Suppressor macrophage treated with lipopolysaccharide for 1 hour (primary cell): ENCODE results near the gene NIPAL4.
A peak's percentile ranks its signal among the peaks of the same experiment; 100 is the strongest.
"Not testable (repeated sequence)": the region's sequence is repeated elsewhere in the genome, so short reads cannot be mapped to it uniquely, and the experiment has no call there.

Experiments used
- DNase-seq, 3 donors: peaks; one replicate each; pipeline ENCODE4 v3.0.0-alpha.2; 2020 to 2022

The NIPAL4 gene

DNA sequence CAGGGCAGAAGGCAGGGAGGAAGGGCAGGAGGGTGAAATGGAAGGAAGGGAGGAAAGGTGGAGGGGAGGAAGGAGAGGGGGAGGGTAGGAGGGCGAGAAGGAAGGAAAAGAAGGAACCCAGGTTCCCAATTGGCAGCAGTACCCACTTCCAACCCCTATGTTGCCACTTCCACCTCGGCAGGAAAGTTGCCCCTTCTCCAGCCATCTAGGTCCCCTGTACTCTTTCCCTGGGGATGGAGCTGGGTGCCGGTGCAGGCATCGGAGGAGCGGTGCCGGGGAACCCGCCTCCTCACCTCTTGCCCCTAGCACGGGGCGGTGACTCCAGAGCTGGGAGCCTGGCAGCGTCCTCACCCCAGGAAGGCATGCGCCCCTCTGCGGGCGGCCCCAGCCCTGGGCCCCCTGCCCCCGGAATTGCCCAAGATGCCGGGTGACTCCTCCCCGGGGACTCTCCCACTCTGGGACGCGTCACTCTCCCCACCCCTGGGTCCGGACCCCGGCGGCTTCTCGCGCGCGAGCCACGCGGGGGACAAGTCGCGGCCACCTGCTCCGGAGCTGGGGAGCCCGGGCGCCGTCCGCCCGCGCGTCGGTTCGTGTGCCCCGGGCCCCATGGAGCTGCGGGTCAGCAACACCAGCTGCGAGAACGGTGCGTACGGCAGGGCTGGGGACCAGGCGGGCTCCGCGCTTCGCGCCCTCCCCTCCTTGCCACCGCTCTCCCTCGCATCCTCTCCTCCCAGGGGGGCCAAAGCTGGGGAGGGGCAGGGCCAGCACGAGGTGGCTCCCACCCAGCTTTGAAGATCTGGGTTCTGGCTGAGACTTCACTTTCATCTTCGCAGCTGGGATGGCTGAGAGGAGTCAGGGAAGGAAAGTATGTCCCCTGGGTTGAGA is at the start of gene NIPAL4:
Gene NIPAL4 (plus strand): TSS at position 499 of the 885 bp plus-strand sequence. CDS start 108 bp downstream, at position 607.
- peak; percentile 59 to 78 (median 68) for DNase-seq

DNA sequence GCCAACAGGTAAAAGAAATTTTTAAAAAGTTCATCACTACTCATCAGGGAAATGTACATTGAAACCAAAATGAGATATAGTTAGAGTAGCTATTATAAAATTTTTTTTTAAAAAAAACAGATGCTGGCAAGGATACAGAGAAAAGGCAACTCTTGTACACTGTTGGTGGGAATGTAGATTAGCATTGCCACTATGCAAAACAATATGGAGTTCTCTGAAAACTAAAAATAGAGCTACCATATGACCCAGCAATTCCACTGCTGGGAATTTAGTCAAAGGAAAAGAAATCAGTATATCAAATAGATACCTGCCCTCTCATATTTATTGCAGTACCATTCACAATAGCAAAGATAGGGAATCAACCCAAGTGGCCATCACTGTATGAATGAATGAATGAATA is 44.2 kb upstream of the NIPAL4 start:
- no peak for DNase-seq

DNA sequence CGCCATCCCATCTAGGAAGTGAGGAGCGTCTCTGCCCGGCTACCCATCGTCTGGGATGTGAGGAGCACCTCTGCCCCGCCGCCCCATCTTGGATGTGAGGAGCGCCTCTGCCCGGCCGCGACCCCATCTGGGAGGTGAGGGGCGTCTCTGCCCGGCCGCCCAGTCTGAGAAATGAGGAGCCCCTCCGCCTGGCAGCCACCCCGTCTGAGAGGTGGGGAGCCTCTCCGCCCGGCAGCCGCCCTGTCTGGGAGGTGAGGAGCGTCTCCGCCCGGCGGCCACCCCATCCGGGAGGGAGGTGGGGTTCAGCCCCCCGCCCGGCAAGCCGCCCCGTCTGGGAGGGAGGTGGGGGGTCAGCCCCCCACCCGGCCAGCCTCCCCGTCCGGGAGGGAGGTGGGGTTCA is 40.5 kb upstream of the NIPAL4 start:
- not testable (repeated sequence) for DNase-seq

DNA sequence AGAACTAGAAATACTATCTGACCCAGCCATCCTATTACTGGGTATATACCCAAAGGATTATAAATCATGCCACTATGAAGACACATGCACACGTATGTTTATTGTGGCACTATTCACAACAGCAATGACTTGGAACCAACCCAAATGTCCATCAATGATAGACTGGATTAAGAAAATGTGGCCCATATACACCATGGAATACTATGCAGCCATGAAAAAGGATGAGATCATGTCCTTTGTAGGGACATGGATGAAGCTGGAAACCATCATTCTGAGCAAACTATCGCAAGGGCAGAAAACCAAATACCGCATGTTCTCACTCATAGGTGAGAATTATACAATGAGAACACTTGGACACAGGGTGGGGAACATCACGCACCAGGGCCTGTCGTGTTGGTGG is 30.1 kb upstream of the NIPAL4 start:
- not testable (repeated sequence) for DNase-seq

DNA sequence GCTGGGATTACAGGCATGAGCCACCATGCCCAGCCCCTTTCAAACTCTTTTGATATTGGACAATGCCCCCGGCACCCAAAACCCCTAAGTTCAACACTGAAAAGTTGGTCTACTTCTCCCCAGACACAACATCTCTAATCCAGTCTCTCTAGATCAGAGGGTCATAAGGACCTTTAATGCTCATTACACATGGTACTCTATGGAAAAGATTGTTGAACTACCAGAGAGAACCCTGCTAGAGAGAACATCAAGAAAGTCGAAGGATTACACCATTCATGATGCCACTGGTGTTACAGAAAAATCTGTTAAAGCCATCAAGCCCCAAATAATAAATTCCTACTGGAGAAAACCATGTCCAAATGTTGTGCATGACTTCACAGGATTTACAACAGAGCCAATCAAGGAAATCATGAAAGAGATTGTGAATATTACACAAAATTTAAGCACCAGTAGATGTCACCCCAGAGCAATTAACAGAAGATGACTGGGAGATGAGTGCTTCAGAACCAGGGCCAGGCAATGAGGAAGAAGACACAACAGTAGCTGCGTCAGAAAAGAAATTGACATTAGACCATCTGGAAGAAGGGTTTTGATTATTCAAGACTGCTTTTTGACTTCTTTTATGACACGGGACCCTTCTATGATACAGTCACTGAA is 28.3 kb upstream of the NIPAL4 start:
- peak; percentile 79 to 87 (median 83) for DNase-seq

DNA sequence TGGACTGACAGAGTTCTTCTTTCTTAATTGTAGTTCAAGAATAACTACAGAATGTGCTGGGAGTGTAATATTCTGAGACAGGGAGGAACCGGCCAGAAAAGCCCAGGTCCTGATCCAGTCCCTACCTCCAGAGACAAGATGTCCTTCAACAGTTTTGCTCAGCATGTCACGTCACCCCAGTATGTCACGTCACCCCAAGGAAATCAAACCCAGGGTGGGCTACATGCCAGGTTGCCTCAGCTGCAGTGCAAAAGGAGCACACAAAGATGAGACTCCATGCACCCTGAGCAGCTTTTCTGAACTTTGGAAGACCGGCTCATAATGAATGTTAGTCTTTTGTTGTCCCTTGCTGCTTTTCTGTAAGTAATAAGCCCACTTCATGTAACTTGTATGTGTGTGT is 25.9 kb upstream of the NIPAL4 start:
- DNase-seq = no peak

DNA sequence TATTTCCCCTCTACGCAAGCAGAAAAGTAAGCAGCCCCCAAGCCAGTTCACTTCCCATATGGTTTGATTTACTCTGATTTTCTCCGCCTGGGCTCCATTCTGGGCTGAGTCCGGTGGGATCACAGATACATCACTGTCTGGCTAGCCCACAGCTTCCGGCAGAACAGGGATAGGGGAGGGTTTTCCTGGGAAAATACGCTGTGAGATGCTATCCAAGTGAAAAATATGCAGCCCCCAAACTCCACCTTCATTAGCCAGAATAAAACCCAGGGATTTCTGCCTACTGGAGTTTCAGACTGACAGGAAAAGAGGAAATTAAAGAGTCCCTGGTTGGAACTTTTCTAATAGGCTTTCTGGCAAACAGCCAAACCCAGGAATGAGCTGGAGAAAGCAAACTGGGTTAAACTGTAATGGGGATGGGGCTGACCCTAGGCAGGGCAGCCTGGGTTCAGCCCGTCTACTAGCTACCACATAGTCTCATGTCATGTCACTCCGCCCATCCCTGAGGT is 16.9 kb upstream of the NIPAL4 start:
- DNase-seq = no peak

DNA sequence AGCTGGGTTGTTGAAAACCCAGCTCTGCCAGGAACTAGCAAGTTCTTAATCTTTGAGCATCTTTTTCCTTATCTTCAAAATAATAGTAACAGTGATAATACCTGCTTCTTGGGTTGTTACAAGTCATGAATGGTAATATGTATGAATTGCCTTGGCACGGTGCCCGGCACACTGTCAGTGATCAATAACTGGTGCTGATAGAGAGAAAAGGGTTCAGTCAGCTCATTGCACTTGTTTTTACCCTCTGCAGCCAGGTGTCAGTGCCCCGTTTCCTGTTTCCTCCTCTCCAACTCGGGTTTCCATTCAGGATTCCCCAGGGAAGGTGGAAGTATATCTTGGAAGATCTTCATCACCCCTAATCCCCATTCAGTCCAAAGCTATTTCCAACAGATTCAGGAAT is 15.8 kb upstream of the NIPAL4 start:
- DNase-seq = no peak

DNA sequence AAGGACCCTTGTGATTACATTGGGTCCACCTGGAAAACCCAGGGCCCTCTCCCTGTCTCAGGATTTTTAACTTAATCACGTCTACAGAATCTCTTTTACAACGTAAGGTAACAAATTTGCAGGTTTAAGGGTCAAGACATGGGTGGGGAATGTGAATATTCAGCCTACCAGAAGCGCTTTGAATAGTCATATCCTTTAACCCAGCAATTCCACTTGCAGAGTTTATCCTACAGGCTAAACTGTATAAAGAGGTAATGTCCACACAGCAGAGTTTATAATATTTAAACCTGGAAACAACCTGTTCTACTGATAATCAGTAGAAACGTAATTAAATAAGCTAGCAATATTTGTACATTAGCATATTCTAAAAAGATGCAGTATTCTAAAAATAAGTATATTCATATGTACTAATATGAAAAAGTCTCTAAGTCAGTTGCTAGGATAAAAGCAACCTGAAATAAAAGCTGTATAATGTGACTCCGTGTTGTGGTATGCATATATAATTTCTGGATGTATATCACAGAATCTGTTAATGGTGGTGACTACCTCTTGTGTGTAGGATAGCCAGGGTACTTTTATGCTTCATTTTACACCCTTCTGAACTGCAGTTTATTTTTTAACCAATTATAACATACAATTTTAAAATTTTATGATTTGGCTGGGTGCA is 14.1 kb upstream of the NIPAL4 start:
- no peak for DNase-seq

DNA sequence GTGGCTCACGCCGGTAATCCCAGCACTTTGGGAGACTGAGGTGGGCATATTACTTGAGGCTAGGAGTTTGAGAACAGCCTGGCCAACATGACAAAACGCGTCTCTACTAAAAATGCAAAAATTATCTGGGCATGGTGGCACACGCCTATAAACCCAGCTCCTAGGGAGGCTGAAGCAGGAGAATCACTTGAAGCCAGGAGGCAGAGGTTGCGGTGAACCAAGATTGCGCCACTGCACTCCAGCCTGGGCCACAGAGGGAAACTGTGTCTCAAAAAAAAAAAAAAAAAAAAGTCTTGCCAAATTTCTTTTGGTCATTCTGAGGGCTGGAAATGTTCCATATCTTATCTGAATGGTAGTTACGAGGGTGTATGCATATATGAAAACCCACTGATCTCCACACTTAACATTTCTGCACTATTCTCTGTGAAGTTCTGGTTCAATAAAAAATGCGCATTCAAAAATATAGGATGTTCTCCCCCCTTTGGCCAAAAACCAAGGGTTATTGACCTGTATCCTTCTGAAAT is 13.5 kb upstream of the NIPAL4 start:
- DNase-seq = no peak

DNA sequence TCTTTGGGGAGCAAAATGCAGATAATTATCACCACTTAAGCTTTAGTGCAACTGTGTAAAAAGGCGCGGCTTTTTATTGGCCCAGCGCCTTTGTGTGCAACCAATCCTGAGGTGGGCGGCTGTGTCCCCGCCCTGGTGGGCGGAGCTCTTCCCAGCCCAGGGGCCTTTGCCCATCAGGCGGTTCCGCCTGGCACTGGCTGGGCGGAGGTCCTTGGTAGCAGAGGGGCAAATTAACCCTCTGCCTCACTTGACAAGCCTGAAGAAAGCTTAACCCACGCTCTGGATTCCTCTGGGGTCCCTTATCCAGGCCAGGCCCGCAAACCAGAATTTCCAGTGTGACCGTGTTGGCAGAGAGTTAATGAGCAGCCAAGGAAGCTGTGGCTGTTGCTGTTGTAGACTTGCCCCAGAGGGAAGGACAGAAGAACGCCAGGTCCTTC is 12.8 kb upstream of the NIPAL4 start:
- DNase-seq = no peak

DNA sequence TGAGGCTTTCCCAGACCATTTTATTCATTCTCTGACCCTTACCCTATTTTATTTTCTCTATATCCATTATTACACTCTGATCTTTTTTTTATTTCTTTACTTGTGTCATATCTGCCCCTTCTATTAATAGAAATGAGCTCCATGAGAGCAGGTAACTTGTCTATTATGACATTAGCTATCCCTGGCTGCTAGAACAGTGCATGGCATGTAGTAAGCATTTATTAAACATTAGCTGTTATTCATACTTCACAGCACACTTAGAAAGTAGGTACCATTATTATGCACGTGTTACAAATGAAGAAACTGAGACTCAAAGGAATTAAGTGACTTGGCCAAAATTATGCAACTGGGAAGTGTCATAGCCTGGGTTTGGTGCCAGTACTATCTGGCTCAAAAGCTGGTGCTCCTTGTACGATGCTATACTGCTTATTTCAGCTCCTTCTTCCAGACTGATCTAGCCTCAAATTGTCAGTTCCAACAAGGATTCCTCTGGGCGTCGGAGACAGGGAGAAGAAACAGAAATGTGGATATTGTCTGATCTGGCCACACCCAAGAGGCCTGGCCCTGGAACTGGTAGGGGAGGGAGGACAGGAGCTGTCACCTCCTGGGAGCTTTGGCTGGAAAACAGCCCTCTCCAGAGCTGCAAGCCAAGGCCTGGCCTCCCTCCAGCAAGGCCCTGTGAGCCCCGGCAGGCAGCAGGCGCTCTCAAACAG is 10.8 kb upstream of the NIPAL4 start:
- DNase-seq = no peak

DNA sequence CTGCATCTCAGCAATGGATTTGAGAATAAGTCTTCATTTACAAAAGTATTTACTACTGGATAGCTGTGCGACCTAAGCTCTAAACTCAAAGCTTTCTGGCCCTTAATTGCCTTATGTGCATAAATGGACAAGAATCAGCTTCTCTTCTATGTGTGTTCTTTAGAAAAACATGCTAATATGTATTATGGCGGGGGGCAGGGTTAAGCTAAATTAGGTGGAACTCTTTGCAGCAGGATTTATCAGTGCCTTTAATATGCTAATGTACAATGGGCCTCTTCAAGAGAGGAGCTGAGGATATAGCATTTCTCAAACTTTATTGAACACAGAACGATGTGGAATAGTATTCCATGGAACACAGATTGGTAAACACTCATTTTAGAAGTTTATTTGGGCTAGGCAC is 10.0 kb upstream of the NIPAL4 start:
- DNase-seq = no peak

DNA sequence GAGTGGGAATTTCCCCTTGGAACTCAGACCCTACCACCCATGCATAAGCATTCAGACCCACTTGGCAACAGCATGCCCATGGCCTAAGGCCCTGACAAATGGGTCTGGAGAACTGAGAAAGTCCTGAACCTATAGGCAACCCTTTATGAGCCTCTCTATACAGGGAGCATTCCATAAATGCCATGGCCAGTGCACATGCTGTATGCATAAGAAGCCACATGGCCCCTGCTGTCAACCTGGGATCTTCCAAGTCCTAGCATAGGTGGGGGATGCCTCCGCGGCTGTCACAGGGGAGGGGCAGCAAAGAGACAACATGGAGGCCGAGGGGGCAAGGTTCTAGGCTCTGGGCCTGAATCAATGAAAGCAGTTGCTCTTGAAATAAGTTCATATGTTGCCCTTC is 8.2 kb upstream of the NIPAL4 start:
- no peak for DNase-seq

DNA sequence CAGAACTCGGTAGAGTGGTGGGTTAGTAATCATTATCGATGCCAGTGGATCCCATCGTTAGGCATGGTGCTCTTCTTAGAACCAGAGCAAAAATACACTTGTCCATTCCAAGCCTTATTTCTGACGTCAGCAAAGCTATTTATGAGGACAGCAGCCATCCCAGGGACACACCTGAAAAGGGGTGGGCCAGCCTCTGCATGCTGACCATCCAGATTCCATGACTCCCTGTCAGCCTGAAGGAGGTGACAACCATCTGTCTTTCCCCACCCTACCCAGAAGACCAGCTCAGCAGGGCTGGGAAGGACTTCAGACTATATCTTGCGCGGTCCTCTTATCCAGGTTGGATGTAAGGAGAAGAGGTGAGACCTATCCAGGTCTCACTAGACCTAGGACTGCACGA is 5.7 kb upstream of the NIPAL4 start:
- DNase-seq = no peak

DNA sequence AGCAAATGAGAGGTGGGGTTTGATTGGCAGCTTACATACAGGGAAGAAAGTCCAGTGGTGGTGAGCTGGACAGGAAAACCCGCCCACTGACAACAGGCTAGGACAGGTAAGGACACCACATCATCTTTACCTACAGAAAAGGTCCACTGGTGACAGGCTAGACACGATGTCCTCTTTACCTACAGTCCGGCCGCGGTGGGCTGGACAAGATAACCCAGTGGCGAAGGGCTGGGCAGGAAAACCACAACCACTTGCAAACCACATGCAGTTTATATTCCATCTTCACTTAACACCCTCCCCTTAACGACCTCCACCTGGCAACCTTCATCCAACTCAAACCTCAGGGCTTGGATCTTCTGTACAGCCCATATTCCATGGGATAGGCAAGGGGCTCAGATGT is 5.0 kb upstream of the NIPAL4 start:
- no peak for DNase-seq

DNA sequence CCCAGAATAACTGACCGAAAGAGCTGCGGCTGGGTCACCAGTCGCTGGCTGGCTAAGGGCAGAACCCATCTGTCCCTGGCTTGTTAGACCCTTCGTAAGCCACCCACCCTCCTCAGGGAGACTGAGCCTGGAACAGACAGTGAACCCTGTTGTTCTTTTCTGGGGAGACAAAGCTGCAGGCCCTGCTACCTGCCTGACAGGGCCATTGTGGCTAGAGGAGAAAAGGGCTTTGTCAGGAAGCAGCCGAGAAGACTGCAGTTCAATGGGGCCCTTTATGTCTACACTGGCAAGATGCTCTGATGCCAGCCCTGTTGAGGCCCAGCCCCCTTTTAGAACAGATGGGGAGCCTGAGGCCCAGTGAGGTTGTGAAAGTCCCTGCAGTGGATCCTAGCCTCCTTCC is 3.7 kb upstream of the NIPAL4 start:
- DNase-seq = no peak

DNA sequence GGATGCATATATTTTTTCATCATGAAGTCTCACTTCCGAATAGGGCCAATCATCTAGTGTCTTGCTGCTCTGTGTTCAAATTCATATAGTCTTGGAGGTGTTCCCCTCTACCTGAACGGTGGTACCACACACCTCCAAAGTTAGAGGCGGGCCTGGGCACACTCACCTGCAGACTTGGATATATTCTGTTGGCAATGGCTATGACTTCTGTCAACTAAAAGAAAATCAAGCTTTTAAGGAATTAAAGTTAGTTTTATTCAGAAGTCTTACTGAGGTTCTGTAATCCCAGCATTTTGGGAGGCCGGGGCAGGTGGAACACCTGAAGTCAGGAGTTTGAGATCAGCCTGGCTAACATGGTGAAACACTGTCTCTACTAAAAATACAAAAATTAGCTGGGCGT is 2.6 kb upstream of the NIPAL4 start:
- no peak for DNase-seq

DNA sequence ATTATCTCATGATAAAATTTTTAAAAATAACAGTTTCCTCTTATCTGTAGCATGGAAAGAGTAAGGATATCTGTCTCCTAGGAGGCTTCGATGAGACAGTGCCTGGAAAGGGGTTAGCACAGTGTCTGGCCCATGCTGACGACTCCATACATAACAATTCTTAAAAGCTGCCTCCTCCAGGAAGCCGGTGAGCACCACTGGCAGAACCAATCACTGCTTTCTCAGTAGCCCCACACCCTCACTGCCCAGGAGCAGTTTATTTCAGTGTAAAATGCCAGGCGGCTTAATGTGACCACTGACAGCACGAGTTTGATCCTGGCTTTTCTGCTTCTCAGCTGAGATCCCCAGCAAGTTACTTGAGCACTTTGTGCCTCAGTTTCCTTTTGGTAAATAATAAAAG is 1.2 kb upstream of the NIPAL4 start:
- no peak for DNase-seq

DNA sequence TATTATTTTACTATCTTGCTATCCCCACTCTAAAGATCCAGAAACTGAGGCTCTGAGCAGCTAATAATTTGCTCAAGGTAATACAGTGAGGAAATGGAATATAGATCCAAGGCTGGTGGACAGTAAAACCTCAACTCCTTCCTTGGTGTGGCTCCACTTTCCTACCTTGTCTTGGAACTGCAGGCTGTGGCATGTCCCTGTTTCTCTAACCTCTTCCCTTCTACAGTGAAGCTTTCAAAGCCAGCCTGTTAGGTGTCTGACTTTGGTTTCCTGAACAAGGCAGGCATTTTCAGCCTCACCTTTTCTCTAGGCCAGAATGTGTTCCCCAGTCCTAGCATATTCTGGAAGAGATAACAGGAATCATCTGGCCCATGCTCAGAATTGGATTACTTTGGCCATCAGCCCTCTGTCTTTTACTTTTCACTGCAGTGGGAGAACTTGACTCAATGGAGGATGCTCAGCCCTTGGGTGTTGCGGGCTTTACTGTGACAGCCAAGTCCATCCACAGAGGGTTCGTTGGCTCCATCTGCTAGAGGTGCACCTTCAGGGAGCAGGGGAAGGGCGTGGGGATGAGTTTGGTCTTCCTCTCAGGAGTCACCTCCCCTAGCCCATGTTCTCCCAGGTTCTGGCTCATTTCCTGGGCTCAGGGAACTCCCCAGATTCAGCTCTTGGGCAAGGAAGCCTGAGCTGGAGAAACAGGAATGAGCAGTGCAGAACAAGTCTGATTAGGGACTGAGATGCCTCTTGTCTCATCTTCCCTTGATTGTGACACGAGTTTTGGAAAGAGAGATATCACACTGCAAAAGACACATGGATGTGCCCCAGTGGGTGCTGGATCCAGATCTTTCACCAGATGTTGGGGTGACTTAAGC is 1.1 kb downstream of the NIPAL4 start:
- DNase-seq = no peak

DNA sequence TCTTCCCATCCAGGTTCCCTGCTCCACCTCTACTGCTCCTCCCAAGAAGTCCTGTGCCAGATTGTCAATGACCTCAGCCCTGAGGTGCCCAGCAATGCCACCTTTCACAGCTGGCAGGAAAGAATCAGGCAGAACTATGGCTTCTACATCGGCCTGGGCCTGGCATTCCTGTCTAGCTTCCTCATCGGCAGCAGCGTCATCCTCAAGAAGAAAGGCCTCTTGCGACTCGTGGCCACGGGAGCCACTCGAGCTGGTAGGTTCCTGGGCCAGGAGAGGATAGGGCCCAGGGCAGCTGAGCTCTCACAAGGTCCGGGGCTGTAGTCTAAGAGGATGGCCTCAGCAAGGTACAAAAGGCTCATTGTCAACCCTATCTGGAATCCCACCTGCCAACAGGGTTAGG is 3.1 kb downstream of the NIPAL4 start:
- DNase-seq = no peak
